GM18502 (cell line): Measurements from ENCODE around the gene TAS2R1.
A peak's percentile ranks its signal among the peaks of the same experiment; 100 is the strongest.

ENCODE experiments used
- ATAC-seq: cut with Tn5 transposase; IDR thresholded peaks from one replicate; pipeline ENCODE4 v1.9.1; 2021; ENCODE audit warnings: mild to moderate bottlenecking; ENCODE audit not compliant: unreplicated experiment, poor library complexity

Gene TAS2R1, protein sequence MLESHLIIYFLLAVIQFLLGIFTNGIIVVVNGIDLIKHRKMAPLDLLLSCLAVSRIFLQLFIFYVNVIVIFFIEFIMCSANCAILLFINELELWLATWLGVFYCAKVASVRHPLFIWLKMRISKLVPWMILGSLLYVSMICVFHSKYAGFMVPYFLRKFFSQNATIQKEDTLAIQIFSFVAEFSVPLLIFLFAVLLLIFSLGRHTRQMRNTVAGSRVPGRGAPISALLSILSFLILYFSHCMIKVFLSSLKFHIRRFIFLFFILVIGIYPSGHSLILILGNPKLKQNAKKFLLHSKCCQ

DNA sequence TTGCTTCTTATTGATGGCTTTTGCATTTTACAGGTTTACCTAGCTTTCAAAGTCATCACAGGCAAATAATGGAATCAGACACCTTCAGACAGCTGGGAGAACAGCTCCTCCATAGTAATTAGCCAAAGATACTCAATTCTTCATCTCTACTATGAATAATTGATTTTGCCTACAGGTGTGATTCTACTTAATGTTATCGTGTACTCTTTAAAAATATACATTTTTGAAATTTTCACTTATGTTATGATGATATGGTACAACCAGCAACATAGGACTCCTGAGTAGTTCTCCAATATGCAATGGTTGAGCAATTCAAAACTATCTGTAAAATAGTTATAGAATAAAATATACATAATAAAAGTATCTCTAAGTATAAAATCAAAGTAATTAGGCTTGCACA is at the start of gene TAS2R1:
TSS of gene TAS2R1 (minus strand) at position 101 of the 400 bp plus-strand sequence. CDS start 319 bp downstream, outside the sequence.
- ATAC-seq, result no peak

DNA sequence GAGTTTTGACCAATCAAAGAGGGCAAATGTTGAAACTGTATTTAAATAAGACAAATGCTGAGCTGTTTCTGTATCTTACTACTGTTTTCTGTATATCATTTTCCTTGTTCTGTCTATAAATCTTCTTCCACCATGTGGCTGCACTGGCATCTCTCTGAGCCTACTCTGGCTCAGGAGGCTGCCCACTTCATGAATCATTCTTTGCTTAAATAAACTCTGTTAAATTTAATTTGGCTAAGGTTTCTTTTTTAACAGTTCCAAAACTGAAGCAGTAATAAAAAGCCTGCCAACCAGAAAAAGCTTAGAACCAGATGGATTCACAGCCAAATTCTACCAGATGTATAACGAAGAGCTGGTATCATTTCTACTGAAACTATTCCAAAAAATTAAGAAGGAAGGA is 40.2 kb upstream of the TAS2R1 start:
- no peak for ATAC-seq

DNA sequence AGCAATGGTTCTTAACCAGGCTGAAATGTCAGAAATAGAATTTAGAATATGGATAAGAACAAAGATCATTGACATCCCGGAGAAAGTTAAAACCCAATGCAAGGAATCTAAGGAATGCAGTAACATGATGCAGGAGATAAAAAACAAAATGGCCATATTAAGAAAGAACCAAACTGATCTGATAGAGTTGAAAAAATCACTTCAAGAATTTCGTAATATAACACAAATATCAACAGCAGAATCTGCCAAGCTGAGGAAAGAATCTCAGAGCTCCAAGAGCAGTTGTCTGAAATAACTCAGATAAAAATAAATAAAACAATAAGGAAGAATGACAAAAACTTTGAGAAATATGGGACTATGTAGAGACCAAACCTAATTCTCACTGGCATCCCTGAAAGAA is 37.8 kb upstream of the TAS2R1 start:
- no peak for ATAC-seq

DNA sequence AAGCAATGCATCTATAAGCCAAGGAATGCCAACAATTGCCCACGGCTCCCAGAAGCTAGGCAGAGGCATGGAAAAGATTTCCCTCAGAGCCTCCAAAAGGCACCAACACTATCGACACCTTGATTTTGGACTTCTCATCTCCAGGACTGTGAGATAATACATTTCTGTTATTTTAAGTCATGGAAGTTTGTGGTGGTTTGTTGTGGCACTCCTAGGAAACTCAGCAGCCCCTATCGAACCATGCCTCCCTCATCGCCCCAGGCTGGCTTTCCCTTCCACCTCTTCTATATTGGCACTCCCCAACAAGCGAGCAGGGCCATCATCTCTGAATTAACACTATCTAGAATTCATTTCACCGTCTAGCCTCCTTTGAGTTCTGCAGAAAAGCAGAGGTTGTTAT is 33.7 kb upstream of the TAS2R1 start:
- no peak for ATAC-seq

DNA sequence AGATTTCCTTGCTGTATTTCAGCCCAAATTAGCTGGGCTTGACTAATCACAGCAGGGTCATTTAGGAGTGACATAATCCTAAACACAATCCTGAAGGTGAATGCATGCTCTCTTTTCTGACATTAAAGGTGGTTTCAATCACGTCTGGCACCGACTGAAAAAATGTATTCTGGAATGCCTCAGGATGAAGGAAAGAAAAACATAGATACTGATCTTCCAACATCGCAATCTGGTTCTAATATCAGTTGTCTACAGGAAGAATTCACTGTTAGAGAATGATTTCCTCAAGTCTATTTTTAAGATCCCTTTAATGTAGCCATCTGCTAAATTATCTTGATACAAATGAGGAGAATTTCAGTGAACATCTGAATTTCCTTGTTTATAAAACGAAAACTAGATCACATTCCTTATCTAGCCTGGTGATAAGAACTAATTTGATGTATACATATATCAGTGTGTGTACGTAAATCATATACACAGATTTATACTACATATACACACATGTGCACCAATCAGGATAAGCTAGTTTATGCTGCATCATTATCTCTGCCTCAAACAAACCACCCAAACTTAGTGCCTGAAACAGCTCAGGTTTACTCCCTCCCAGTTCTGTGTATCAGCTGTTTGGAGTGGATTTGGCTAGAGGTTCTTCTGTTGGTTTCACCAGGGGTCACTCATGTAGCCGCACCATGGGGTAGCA is 31.3 kb upstream of the TAS2R1 start:
- ATAC-seq, result no peak

DNA sequence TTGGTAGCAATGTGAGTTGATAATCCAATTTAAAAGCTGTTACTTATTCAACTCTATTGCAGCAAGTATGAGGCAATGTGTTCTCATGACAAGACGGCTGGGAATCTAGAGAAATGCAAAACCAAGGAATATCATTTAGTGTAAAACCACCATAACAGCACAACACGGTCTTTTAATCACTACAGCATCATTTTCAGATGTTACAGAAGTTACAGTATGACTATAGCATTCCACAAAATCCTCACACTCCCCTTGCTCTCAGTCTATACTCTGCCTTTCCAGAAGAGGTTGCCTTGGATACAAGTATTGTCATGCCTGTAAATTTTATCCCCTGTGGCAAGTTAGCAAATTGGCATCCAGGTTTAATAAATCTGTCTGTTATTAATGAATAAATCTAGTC is 28.6 kb upstream of the TAS2R1 start:
- ATAC-seq, result no peak

DNA sequence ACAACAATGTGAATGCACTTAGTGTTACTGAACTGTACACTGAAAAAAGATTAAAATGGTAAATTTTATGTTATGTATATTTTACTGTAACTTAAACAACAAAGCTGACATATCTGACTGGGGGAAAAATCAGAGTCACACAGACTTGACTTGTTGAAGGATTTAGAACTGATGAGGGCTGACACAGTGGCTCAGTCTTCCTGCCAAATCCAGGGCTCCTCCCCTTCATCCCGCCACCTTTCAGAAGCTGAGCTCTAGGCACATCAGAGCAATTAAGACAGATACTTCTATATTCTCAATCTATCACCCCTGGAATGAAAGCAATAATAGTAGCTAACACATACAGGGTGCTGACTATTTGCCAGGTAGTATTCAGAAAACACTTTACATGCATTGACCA is 27.7 kb upstream of the TAS2R1 start:
- no peak for ATAC-seq

DNA sequence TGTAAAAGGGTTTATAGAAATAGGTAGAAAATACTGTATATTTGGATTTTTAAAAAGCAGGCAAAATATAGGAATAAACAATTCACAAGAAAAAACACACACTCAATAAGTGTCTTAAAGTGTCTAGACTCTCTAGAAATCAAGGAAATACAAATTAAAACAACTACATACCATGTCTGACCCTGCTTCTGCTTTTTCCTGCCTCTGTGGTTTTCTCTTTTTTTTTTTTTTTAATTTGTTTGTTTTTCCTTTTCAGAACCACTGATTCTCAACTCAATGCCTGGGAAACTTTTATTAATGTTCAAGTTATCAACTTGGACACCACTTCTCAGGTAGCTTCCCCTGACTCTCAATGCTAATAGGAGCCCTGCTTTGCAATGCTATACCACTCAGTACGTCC is 25.5 kb upstream of the TAS2R1 start:
- no peak for ATAC-seq

DNA sequence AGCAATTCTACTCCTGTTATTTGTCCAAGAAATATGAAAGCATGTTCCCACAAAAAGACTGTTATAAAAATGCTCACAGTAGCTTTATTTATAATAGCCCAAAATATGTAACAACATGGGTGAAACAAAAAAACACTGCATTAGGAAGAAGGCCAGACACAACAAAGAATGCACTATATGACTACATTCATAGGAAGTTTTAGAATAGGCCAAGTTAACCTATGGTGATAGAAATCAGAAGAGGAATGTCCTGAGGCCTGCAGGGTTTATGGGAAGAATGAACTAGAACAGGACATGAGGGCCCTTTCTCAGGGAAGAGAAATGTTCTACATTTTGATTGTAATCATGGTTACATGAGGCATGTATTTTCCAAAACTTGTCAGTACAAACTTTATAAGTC is 24.7 kb upstream of the TAS2R1 start:
- no peak for ATAC-seq

DNA sequence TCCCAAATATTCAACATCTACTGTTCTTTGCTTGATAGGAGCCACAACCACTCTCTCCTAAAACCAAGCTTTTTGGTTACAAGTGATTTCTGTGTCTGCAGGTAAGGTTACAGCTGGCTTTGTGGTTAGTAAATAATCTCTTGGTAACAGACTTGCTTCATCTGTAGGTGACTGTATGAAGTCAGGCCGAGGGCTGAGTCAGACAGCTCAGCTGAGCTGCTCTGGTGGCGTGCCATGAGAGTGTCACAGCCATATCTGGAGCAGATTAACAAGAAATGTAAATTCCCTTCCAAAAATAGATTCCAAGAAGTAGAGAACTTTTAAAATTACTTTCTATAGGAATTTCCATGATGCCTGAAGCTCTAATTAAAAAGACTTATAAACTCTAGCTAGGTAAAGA is 23.7 kb upstream of the TAS2R1 start:
- peak; percentile 95 for ATAC-seq

DNA sequence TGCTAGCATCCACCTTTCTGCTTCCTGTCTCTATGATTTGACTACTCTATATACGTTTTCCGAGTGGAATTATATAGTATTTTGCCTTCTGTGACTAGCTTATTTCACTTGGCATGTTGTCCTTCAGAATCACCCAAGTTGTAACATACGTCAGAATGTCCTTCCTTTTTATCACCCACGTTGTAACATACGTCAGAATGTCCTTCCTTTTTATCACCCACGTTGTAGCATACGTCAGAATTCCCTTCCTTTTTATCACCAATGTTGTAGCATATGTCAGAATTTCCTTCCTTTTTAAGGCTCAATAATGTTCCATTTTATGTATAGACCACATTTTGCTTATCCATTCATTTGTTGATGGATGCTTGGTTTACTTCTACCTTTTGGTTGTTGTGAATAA is 22.9 kb upstream of the TAS2R1 start:
- no peak for ATAC-seq

DNA sequence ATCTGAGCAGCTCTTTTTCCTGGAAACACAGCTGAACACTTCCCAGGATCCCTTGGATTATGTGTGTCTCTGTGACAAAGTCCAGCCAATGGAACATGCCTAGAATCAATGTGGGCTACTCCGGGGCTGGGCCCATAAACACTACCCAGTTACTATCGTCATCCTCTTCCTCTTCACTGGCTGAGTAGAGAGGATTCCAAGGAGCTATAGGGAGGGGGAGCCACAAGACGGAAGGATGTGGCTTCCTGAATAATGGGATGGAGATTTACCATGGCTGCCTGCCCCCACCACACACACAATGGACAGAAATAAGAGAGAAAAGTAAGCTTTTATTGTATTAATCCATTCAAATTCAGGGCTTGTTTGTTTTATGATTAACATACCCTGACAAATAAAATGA is 22.1 kb upstream of the TAS2R1 start:
- ATAC-seq, result no peak

DNA sequence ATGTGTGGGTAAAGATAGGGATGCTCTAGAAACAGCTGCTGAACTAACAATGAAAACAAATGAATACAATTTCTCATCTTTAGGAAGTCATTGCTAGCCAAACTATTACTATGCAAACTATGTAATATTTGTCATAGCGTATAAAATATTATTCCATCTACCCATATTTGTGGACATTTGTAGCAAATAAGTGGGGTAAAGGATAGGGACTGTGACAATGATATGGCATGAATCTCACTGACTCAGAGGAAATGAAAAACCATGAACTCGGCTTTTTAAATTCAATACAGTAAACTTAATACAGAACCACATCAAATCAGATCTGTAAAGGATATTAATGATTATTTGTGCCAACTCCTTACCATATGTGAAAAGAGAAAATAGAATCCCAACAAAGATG is 16.7 kb upstream of the TAS2R1 start:
- no peak for ATAC-seq

DNA sequence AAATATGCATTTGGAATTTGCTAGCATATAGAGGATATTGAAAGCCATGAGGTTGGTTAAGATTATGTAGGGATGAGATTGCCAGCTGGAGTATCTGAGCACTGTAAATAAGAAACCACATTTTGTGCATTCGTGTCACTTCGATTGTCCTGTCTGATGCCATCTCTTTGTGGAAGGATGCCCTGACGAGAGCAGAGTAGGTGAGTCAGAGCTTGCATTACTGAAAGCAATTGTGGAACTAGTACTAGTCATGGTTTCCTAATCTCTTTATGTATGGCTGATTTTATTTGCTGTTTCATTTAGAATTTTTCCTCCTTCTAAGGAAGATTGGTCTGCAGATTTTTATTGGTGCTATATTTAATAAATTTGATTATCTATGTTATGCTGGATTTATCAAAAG is 14.5 kb upstream of the TAS2R1 start:
- ATAC-seq, result no peak

DNA sequence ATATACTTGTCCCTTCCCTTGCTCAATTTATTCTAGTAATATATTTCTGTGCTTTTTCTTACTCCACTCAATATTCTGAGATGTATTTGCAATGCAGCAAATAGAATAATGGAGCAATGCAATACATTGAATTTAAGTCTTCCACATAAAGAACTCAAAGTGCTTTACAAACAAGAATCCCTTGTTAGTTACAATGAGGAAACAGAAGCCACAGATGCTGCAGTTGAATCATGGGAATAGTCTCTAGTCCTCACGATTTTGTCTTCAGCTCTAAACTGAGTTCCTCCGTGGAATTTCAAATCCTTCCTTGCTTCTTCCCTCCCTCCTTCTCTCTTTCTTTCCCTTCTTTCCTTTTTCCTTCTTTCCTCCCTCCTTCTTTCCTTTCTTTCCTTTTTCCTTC is 12.5 kb upstream of the TAS2R1 start:
- ATAC-seq, result no peak

DNA sequence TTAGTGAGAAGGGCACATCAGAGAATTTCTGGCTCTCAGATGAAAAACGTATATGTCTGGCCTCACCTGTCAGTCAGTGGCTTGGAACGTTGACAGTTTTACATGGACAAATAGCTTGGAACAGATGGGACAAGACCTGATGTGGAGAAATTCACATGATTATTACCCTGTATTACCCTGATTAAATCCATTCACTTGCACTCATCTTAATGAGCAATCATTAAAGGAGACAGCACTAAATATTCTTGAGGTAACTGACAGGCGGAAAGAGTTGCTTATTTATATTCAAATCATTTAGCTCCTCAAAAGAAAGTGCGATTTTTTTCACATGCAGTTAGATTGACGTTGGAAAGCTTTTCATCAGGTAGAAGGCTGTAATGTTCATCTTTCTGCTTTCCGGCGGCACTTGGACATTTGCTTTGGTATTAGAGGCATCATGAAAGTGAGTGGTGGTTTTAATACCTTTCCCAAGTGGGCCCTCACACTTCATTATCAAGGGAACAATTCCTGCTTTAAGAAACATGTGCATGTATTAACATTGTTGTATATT is 11.7 kb upstream of the TAS2R1 start:
- ATAC-seq, result no peak

DNA sequence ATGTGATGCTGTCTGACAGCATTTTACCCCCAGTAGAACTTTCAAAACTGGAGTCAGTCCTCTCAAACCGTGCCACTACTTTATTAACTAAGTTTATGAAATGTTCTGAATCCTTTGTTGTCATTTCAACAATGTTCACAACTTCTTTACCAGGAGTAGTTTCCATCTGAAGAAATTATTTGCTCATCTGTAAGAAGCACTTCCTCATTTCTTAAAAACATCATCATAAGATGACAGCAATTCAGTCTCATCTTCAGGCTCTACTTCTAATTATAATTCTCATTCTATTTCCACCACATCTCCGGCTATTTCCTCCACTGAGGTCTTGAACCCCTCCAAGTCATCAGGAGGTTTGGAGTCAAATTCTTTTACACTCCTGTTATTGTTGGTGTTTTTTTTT is 2.3 kb upstream of the TAS2R1 start:
- no peak for ATAC-seq

DNA sequence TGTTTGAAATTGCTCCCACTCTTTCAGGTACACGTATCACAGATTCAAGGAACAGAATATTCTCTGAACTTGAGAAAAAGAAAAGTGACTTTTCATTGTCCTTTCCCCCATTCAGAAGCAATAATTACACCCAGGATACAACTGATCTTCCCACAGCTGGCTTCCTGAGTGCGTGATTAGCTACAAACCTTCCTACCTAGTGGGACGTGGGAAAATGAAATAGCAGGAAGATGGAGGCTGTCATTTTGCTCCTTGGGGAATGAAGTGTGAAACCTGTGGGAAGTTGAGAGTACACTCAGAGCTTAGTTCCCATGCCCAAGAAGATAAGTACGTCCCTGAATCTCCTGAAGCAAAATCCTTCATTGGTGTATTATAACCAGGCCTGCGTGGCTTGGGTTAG is 2.6 kb downstream of the TAS2R1 start:
- ATAC-seq, result no peak

DNA sequence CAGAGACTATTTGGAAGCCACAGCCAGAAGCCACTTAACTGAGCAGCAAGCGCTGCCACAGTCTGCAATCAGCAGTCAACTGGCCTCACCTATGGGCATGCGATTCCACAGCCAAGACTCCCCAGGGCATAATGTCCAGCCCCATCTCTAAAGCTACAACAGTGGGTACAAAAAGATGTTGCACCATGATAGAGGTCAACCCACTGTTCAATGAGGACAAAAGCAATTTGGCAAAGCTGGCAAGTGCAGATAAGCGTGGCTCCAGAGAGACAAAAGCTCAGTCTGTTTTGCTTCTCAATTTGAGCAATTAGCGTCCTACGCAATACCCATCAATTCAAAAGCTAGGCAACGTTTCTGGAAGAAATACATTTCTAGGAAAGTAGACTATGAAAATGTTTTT is 3.2 kb downstream of the TAS2R1 start:
- no peak for ATAC-seq

DNA sequence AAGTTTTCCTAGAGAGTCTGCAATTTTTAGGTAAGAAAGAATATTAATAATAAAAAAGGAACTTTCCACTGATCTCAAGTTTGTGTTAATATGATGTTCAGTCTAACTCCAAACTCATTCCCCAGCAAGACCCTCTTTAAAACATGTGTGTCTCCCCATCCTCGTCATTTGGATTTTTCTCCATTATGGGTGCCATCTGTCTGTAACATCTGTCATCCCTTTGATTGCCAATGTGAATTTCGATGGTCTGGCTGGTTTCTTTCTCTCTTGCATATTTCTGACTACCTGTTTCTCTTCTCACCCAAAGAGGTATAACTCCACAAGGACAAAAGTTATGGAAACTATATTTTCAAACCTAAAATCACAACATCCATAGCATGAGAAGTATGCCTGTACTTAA is 4.4 kb downstream of the TAS2R1 start:
- ATAC-seq, result no peak

DNA sequence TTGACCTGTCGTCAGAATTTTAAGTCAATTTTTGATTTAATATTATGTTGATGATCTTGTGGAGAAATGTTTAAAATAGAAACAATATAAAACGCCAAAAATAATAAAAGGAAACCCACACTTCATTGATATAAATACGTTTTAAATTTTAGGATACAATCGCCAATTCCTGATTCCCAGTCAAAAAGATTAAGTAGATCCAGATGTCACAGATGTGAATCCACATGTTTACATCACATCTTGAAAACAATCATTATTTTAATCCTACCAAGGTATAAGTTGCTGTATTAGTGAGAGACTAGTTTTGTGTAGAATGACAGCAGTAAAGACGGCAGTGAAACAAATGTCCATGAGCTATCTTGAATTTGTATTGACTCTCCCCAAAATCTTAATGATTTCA is 4.9 kb downstream of the TAS2R1 start:
- no peak for ATAC-seq
